Small intestine (tissue), 7 donors: ENCODE results near the gene CDK5R1. TPM values are rescaled to one million over a fixed set of nuclear protein-coding genes. Genes with fewer than 3 reads are reported as not detected.

ENCODE experiments used
- DNase-seq, 2 donors: peaks; one replicate each; pipeline versions ENCODE4 v3.0.0 to v3.0.0-alpha.2; 2013
- FAIRE-seq: peaks from 2 replicates; lab custom pipeline; 2012; peaks lifted over from hg19 to GRCh38; lab: Jason Lieb, UNC
- H3K27ac ChIP-seq, 3 donors: one replicate each; pipeline ENCODE4 v1.5.1; 2013; ENCODE audit warnings: low read length in 2 of 3, mild to moderate bottlenecking in 2 of 3, control low read depth in 1 of 3, inconsistent platforms in 1 of 3, low read depth in 1 of 3, moderate library complexity in 1 of 3
- H3K27me3 ChIP-seq, 3 donors: one replicate each; pipeline ENCODE4 v1.6.1; 2013; ENCODE audit warnings: low read length in 3 of 3, inconsistent platforms in 1 of 3; ENCODE audit not compliant: control insufficient read depth in 3 of 3, insufficient read depth in 3 of 3
- H3K36me3 ChIP-seq, 3 donors: one replicate each; pipeline ENCODE4 v1.6.1; 2013; ENCODE audit warnings: low read length in 3 of 3, inconsistent platforms in 1 of 3, low read depth in 1 of 3, mild to moderate bottlenecking in 1 of 3, moderate library complexity in 1 of 3; ENCODE audit not compliant: control insufficient read depth in 3 of 3, insufficient read depth in 2 of 3
- H3K4me1 ChIP-seq, 3 donors: one replicate each; pipeline ENCODE4 v1.6.1; 2013; ENCODE audit warnings: low read length in 2 of 3, inconsistent platforms in 1 of 3, low read depth in 1 of 3, mild to moderate bottlenecking in 1 of 3, moderate library complexity in 1 of 3; ENCODE audit not compliant: control insufficient read depth in 3 of 3, insufficient read depth in 2 of 3
- H3K4me3 ChIP-seq, 3 donors: one replicate each; pipeline ENCODE4 v1.5.1; 2013; ENCODE audit warnings: low read length in 3 of 3, control low read depth in 1 of 3, inconsistent platforms in 1 of 3, low read depth in 1 of 3, mild to moderate bottlenecking in 1 of 3, moderate library complexity in 1 of 3
- H3K9me3 ChIP-seq, 2 donors: one replicate each; pipeline ENCODE4 v1.6.1; 2013; ENCODE audit warnings: low read depth in 1 of 2, low read length in 1 of 2; ENCODE audit not compliant: control insufficient read depth in 2 of 2, insufficient read depth in 1 of 2
- WGBS, 3 donors: extraction: QIAGEN DNeasy Blood & Tissue Kit; methylation state at CpG; one replicate each; pipeline ENCODE4 v1.1.7; 2013; 5-methylcytosine and 5-hydroxymethylcytosine counted together
- polyA plus RNA-seq, 4 donors: library from polyadenylated mRNA; stranded (reverse) in 3 of 4; unstranded in 1 of 4; fragments of 200-250 nt in 3 of 4; fragments of 120-200 nt in 1 of 4; gene quantifications; one replicate each; pipeline versions ENCODE4 v1.2.1 to v1.2.3, GENCODE V29; 2013
- donor health status: healthy with polysubstance abuse.
- donor health status: control.
- donor health status: control.
- donor health status: Bipolar disorder and iron deficiency.
- donor health status: healthy.

CDK5R1 gene
- polyA plus RNA-seq, 4 donors: 0.54 to 1.6 (median 0.99) TPM

- Histone ChIP-seq H3K4me3 (peak overlapping the region in 2 of 3 donors; percentile 43 to 78), H3K4me1 (peaks cover 0 to 4% (median 2%) of the 10 kb centered on the region in 3 donors), H3K9me3 (no peaks in the 10 kb centered on the region), H3K27me3 (no peaks in the 10 kb centered on the region), H3K27ac (peak overlapping the region in 1 of 3 donors; percentile 56), H3K36me3 (peaks cover 5 to 46% (median 10%) of the 10 kb centered on the region in 3 donors)
- FAIRE-seq: no peak
- no peak for DNase-seq
- 67 to 72% (median 70%) methylated on average over 12 of the region's 12 CpGs for WGBS, 3 donors
These were observed 1.3 kb upstream of the CDK5R1 start for GRCh38 chr17:32485261-32486110.

- peak overlapping the region; percentile 43 to 78 (median 60) for H3K4me3 ChIP-seq
- no peaks in the 10 kb centered on the region for H3K9me3 ChIP-seq
- no peak for FAIRE-seq
- no peaks in the 10 kb centered on the region for H3K27me3 ChIP-seq
- peaks cover under 1 to 41% (median 5%) of the 10 kb centered on the region in 3 donors for H3K36me3 ChIP-seq
- peaks cover 0 to 4% (median 2%) of the 10 kb centered on the region in 3 donors for H3K4me1 ChIP-seq
- WGBS, 3 donors: 6 to 14% (median 11%) methylated on average over 36 to 72 of the region's 72 CpGs
- peak; percentile 80 to 90 for DNase-seq
- peak overlapping the region in 2 of 3 donors; percentile 56 to 72 for H3K27ac ChIP-seq
These were observed 587 bp upstream of the CDK5R1 start for GRCh38 chr17:32486111-32486700.

GRCh38 chr17:32487473-32488176, 832 bp downstream of the CDK5R1 start:
- H3K36me3 ChIP-seq: peaks cover 0 to 45% (median 0%) of the 10 kb centered on the region in 3 donors
- H3K4me1 ChIP-seq: peaks cover 0 to 4% (median 2%) of the 10 kb centered on the region in 3 donors
- H3K9me3 ChIP-seq: no peaks in the 10 kb centered on the region
- peak overlapping the region; percentile 32 to 78 (median 60) for H3K4me3 ChIP-seq
- no peak overlapping the region for H3K27ac ChIP-seq
- DNase-seq: peak in 1 of 2 donors; percentile 56
- no peak for FAIRE-seq
- 34 to 38% (median 37%) methylated on average over 53 to 59 of the region's 59 CpGs for WGBS, 3 donors
- no peaks in the 10 kb centered on the region for H3K27me3 ChIP-seq

- peak overlapping the region in 1 of 3 donors; percentile 32 for H3K4me3 ChIP-seq
- no peaks in the 10 kb centered on the region for H3K9me3 ChIP-seq
- H3K36me3 ChIP-seq: peaks cover 0 to 45% (median 0%) of the 10 kb centered on the region in 3 donors
- H3K27ac ChIP-seq: no peak overlapping the region
- WGBS, 3 donors: 90 to 96% (median 96%) methylated on average over 15 to 16 of the region's 16 CpGs
- peaks cover 0 to 4% (median 2%) of the 10 kb centered on the region in 3 donors for H3K4me1 ChIP-seq
- H3K27me3 ChIP-seq: no peaks in the 10 kb centered on the region
- FAIRE-seq: no peak
- no peak for DNase-seq
These were observed 1.4 kb downstream of the CDK5R1 start for GRCh38 chr17:32488177-32488542.

- peaks cover 0 to 45% (median 0%) of the 10 kb centered on the region in 3 donors for H3K36me3 ChIP-seq
- no peaks in the 10 kb centered on the region for H3K9me3 ChIP-seq
- H3K4me1 ChIP-seq: peaks cover 0 to 4% (median 2%) of the 10 kb centered on the region in 3 donors
- 90 to 93% (median 91%) methylated on average over 13 of the region's 13 CpGs for WGBS, 3 donors
- H3K4me3 ChIP-seq: no peak overlapping the region
- H3K27ac ChIP-seq: no peak overlapping the region
- FAIRE-seq (no peak), DNase-seq (no peak)
- H3K27me3 ChIP-seq: no peaks in the 10 kb centered on the region
These were observed 1.9 kb downstream of the CDK5R1 start for GRCh38 chr17:32488604-32489180.

GRCh38 chr17:32489320-32490100, 2.7 kb downstream of the CDK5R1 start:
- Histone ChIP-seq H3K27me3 (no peaks in the 10 kb centered on the region), H3K27ac (no peak overlapping the region), H3K4me3 (no peak overlapping the region), H3K4me1 (peaks cover 0 to 4% (median 2%) of the 10 kb centered on the region in 3 donors), H3K36me3 (peaks cover 0 to 53% (median 0%) of the 10 kb centered on the region in 3 donors), H3K9me3 (no peaks in the 10 kb centered on the region)
- WGBS, 3 donors: 71 to 80% (median 77%) methylated on average over 10 of the region's 10 CpGs
- FAIRE-seq (no peak), DNase-seq (no peak)

- Histone ChIP-seq H3K4me3 (no peak overlapping the region), H3K9me3 (no peaks in the 10 kb centered on the region), H3K36me3 (peaks cover 0 to 59% (median 0%) of the 10 kb centered on the region in 3 donors), H3K27me3 (no peaks in the 10 kb centered on the region), H3K4me1 (peaks cover 0 to 4% (median 2%) of the 10 kb centered on the region in 3 donors), H3K27ac (no peak overlapping the region)
- WGBS, 3 donors: 84 to 86% (median 86%) methylated on average over 15 to 16 of the region's 16 CpGs
- FAIRE-seq (no peak), DNase-seq (no peak)
These were observed 3.3 kb downstream of the CDK5R1 start for GRCh38 chr17:32490101-32490482.
